GM19240 (cell line): ENCODE data around the gene MYO19.
"Not testable (repeated sequence)": the region's sequence is repeated elsewhere in the genome, so short reads cannot be mapped to it uniquely, and the experiment has no call there.

Experiments
- DNase-seq: peaks from one replicate; pipeline ENCODE4 v3.0.0; 2011; ENCODE audit warnings: low spot score; ENCODE audit not compliant: insufficient read length

Gene MYO19

DNA sequence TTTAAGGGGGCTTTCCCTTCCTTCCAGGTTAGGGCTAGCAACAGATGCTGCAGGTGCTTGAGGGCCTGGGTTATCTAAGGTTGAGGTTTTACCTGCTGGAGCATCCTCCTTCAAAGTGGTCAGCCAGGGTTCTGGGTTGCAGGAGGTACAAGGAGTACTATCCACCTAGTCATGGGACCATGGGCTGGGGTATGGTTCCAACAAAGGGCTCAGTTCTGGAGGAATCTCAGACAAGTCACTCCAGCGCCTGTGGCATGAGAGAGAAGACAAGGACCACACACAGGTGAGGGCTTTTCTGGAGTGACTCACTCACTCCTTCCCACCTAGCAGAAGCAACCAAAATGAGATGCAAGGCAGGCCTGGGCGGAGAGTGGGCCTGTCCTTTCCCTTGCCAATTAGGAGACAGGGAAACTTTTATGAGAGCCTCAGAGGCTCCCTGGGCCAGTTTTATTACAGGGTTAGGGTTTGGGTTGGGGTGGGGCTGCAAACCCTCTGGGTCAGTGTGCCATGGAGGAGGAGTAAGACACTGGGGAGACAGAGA, 2.2 kb downstream of the MYO19 start:
- no peak for DNase-seq

DNA sequence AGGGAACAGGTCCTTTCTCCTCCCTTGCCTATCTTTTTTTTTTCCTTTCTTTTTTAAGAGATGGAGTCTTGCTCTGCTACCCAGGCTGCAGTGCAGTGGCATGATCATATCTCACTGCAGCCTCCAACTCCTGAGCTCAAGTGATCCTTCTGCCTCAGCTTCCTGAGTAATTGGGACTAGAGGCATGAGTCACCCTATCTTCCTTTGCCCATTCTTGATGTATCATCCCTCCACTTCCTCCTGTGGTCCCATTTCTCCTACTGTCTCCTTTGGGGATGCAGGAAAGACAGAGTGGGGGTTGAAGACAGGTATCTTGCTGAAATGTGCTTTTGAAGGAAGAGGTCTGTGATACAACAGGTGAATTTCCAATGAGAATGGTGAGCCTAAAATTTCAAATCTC, 5.5 kb downstream of the MYO19 start:
- DNase-seq: no peak

- no peak for DNase-seq
Measured at GRCh38 chr17:36527621-36528250, 6.9 kb downstream of the MYO19 start.

GRCh38 chr17:36525888-36526287, 8.8 kb downstream of the MYO19 start:
- no peak for DNase-seq

- no peak for DNase-seq
Measured at GRCh38 chr17:36525113-36525512, 9.6 kb downstream of the MYO19 start.

- no peak for DNase-seq
Measured at GRCh38 chr17:36524428-36524876, 10.2 kb downstream of the MYO19 start.

GRCh38 chr17:36523113-36523512, 11.6 kb downstream of the MYO19 start:
- DNase-seq: no peak

GRCh38 chr17:36515837-36516236, 18.8 kb downstream of the MYO19 start:
- no peak for DNase-seq

DNA sequence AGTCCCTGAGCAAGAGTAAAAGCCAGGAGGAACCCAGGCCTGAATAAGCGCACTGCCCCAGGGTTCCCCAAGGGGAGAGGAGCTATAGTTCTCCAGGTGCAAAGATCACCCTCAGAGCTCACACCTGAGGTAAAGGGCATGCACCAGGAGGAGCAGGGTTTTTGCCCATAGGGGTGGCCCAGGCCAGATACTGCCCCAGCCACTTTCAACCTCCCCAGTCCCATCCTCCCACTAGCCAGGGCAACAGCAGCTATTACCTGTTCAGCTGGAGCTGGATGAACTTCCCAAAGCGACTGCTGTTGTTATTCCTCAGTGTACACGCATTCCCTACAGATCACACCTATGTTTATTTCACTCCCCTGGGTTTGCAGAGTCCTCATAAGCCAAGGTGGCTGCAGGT, 19.8 kb downstream of the MYO19 start:
- no peak for DNase-seq

DNA sequence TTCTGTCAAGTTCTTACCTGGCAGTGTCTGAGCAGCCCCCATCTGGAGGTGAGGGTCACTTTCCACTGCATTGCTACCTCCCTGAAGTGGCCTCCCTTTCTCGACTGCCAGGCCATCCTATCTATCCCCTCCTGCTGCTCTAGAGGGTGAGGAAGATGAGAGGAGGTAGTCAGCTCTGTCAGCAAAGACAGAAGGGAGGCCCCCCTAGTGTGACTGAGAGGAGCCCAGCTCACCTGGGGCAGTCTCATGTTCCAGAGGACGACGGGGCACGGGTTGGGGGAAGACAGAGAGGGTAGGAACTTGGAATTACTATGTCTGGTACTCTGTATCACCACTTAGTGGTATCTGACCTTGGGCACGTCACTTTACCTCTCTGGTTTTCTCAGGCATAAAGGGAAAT, 22.0 kb downstream of the MYO19 start:
- DNase-seq: no peak

- DNase-seq: no peak
Measured at GRCh38 chr17:36511216-36511615, 23.5 kb downstream of the MYO19 start.

GRCh38 chr17:36510636-36511035, 24.0 kb downstream of the MYO19 start:
- no peak for DNase-seq

GRCh38 chr17:36509272-36509985, 25.2 kb downstream of the MYO19 start:
- DNase-seq: no peak

GRCh38 chr17:36508439-36508838, 26.2 kb downstream of the MYO19 start:
- DNase-seq: not testable (repeated sequence)

DNA sequence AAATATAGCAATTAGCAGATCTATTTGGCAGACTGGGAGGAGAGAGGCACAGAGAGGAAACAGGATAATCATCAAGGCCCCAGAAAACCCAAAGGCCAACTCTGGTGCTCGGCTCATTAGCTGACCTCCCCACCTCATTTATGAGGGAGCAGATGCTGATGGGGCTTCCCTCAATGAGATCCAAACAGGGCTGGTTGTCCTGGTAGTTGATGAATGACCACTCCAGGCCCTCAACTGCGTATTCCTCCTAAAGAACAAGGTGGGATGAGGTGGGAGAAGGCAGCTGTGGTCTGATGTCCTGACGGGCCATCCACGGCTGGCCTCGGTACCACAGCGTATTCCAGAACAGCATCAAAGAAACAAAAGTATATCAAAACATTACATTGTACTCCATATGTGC, 27.4 kb downstream of the MYO19 start:
- DNase-seq: no peak

DNA sequence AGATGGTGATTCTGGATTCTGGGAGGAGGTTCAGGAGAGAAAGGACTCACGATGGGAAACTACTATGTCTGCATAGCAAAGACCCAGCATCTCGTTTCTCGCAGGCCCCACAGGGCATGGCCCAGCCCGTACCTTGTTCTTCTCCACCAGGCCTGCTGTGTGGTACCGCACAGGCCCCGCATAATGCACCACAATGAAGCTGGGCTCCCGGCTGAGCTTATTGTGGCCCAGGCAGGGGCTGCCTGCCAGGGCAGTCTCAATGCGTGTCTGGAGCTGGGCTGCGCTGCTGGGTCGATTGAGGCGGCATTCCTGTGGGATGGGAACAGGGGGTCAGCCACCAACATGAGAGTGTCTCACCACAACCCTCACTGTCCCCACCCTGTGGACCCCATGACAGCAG, 27.8 kb downstream of the MYO19 start:
- no peak for DNase-seq

- DNase-seq: no peak
Measured at GRCh38 chr17:36506249-36506826, 28.3 kb downstream of the MYO19 start.

- DNase-seq: no peak
Measured at GRCh38 chr17:36505171-36505570, 29.5 kb downstream of the MYO19 start.

DNA sequence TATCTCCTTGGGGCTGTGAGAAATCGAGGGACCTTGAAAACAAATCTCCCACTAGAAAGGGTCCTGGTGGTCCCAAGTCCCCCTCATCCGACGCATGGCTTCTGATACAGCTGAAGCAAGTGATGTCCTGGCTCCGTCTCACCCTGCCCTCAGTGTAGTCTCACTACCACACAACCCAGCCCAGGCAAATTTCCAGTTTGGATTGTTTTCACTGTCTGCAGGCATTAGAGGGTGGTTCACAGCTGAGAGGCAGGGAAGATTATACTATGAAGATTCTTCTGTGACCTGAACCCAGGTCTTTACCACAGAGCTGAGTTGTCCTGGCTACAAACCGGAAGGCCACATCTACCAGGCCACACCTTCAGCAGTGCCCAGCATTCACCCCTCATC, 30.5 kb downstream of the MYO19 start:
- no peak for DNase-seq

- no peak for DNase-seq
Measured at GRCh38 chr17:36503456-36504155, 31.1 kb downstream of the MYO19 start.

- no peak for DNase-seq
Measured at GRCh38 chr17:36501963-36502362, 32.7 kb downstream of the MYO19 start.

- DNase-seq: no peak
Measured at GRCh38 chr17:36501351-36501750, 33.3 kb downstream of the MYO19 start.
